ENCODE data around the gene FHOD3.

The FHOD3 gene

DNA sequence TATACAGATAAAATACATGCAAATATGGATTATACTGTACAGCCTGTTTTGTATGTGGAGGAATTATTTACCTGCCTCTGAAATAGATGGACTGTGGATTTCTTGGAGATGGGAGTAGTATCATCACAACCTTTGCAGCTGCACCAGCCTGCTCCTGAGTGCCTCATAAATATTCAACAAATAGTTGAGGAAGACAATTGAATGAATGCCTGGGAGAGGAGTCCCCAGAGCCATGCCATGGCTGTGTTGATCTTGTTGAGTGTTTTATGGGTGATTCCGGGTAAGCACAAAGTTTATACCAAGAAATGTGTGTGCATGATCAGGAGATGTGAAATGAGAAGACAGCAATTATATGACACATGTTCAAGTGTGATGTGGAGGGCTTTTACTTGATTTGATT is 225.0 kb downstream of the FHOD3 start:
- DNase-seq (ENCODE audit: low read depth), result no peak

GRCh38 chr18:36525913-36526312 is 228.4 kb downstream of the FHOD3 start:
- no peak for DNase-seq (ENCODE audit: low read depth)

DNA sequence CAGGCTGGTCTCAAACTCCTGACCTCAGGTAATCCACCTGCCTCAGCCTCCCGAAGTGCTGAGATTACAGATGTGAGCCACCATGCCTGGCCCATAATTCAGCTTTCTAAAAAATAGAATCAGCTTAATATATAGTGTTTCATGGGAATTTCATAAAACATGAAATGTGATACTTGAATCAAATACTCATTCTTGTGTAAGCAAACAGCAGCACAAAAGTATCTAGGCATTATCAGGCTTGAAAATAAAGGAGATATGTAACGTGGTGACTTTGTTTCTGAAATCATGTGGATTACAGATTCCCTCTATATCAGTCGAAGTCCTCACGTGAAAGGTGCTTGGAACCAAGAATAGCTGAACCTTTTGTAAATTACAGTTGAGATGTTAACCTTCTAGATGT is 229.1 kb downstream of the FHOD3 start:
- DNase-seq (ENCODE audit: low read depth), result no peak

DNA sequence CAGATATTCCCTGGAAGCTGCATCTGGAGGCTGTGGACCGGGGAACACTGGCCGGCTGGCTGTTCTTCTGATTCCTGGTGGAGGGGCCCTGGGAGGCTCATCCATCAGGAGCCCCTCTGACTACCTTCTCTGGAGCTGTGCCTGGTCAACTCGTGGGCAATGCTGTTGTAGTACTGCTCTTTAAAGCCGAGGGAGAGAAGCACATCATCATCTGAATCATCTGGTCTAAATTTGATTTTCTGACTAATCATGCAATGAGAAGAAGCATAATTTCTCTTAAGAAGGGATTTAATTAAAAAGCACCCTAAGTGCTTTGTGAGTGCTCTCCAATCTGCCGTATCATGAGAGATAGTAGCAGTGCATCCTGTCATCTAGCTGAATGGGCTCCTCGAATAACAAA is 229.5 kb downstream of the FHOD3 start:
- no peak for DNase-seq (ENCODE audit: low read depth)

DNA sequence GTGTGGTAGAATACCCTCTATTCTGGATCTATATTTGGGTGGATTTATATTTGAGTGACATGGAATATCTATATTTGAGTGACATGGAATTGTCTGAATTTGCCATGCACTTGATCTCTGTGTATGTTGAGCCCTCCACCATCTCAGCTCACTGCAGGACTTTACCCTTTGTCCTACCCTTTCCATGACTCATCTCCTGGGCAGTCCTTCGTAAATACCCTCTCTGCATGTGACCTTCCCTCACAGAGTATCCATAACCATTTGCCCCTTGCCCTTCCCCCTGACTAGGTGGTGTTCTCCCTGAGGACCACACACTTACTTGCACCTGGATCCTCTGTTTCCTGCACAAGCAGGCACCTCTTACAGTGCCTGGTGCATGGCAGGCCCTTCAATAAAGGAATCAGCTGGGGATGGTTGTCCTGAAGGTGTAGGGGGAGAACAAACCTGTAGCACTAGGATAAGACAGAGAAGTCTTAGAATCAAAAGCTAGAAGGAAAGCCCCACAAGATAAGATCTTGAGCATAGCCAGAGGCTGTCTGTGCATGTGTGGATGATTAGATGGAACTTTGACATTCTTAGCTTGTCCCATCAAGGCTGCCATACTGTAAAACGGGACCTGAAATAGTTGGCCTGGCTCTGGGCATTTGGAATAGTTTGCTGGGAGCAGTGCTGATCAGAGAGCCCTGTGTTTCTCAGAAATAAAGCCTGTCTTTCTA is 230.4 kb downstream of the FHOD3 start:
- no peak for DNase-seq (ENCODE audit: low read depth)

GRCh38 chr18:36529747-36530146 is 232.2 kb downstream of the FHOD3 start:
- no peak for DNase-seq (ENCODE audit: low read depth)

GRCh38 chr18:36530676-36531405 is 233.3 kb downstream of the FHOD3 start:
- no peak for DNase-seq (ENCODE audit: low read depth)

DNA sequence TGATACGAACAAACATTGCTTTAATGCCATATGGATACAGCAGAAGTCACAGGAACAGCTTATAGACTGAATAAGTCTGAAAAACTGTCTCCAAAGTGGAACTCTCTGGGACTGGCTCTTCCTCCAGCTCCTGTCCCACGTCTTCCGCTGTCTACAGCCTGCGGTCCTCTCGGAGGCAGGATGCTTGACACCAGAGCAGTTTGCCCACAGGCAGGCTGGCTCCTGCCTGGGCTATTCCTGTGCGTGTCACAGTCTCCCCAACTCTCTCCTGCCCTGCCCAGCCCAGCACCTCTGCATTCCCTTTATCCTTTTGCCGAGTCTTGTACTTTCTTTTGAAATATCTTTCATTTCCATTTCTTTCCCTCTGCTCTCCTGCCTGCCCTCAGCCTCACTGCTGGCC is 234.1 kb downstream of the FHOD3 start:
- DNase-seq (ENCODE audit: low read depth), result no peak

DNA sequence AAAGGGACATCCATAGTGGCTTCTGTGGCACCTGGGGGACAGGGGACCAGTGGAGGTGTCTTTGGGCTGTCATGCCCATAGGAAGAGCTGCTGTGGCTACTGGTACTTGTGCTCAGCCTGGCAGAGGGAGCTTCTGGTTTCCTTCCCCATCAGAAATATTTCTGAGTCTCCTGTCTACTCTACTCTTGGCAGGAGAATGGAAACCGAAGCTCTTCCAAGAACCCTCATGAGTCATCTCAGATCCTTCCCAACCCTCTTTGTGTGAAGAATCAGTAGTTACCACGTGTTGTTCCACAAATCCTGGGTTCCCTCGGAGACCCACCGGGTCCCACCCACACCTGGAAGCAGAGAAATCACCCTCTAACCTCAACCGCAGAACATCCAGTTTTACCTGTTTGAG is 234.9 kb downstream of the FHOD3 start:
- DNase-seq (ENCODE audit: low read depth), result no peak

DNA sequence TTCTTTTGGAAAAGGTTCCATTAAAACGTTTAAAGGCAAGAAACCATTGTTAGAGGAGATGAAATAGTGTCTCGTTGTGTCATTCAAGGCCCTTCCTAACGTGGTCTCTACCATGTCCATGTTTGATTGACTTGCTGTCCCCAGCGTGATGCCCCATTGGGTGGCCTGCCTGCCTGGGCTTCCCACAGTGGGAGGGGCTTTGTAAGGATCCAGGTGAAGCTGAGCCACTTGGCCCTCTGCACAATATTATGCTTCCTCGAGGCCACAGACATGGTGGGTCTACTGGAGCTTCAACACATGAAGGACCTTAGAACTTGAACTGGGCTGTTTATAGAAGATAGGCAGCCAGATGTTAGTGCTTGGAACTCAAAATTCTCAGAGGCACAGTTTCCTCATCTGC is 235.3 kb downstream of the FHOD3 start:
- DNase-seq (ENCODE audit: low read depth), result no peak

DNA sequence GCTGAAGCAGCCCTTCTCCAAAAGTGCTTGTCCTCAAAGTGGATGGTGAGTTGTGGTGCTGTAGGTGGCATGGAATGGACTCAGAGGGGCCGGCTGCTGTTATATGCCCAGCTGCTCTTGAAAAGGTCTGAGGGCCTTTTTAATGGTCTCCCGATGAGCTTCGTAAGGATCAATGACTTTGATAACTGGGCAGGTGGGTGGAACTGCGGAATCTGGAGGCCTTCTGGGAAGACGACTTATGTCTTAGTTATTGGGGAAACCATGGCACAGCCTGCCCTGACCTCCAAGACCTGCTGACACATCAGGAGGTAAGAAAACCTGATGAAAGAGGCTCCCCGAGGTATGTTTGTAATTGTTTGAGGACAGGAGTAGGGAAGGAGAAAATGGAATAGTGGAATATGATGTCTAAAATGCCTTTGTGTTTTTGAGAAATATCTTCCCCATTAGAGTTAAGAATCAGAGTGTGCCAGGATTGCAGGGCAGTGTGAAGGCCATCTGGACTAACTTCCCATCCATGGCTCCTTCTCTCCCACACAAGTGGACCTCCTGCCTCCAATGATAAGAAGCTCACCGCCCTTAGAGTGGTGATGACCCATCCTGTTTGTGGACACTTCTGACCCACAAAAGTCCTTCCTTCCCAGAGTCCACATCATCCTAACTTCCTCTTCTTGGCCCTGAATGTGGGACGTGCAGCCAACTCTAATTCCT is 236.1 kb downstream of the FHOD3 start:
- no peak for DNase-seq (ENCODE audit: low read depth)

DNA sequence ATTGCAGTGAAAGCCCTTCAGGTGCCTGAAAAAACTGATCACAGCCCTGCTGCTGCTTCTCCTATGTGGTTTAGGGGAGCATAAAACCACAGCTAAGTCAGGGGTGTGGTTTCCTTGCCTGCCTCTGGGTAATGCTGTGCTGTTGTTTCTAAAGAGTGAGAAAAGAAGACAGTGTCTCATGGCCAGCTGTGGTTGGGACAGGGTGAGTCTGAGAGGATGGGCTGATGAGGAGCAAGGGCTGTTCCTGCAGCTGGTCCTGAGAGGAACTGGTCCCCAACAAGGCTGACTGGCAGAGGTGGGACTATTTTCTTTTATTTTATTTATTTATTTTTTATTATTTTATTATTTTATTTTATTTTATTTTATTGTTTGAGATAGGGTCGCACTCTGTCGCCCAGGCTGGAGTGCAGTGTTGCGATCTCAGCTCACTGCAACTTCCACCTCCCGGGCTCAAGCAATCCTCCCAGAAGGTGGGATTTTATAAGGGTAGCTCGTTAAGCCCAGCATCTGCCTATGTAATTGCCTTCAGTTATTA is 236.7 kb downstream of the FHOD3 start:
- no peak for DNase-seq (ENCODE audit: low read depth)

- DNase-seq (ENCODE audit: low read depth), result no peak
Measured at GRCh38 chr18:36535202-36535935, 237.9 kb downstream of the FHOD3 start.

DNA sequence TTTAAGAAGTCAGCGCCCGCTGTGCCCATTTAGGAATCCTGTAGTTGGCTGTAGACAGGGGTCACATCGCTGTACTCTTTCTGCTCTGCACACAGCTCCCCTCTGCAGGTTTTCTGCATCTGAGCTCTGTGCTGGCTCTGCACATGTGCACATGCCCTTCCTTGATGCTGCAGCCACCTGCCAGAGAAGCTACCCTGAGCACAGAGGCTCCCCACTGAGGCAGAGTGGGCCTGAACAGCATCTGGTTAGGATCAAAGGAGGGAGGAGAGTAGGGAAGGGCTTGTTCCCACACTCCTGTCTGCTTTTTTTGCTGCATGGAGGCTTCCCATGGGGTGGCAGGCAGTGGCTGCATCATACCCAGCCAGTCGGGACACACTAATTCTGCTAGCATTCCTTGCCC is 238.9 kb downstream of the FHOD3 start:
- DNase-seq (ENCODE audit: low read depth), result no peak

- no peak for DNase-seq (ENCODE audit: low read depth)
Measured at GRCh38 chr18:36537289-36537688, 239.8 kb downstream of the FHOD3 start.

GRCh38 chr18:36539674-36540231 is 242.2 kb downstream of the FHOD3 start:
- DNase-seq (ENCODE audit: low read depth), result no peak

DNA sequence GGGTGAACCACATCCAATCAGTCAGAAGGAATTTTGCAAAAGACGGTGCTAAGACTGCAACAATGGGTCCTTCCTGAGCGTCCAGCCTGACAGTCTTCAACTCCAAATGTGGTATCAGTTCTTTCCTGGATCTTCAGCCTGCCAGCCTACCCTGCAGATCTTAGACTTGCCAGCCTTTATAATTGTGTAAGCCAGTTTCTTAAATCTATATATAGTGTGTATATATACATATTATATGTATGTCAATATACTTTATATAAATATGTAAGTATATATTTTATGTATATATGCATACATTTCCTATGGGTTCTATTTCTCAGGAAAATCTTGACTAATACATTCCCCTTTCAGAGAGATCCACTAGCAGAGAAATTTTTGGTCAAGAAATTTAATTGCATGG is 245.5 kb downstream of the FHOD3 start:
- DNase-seq (ENCODE audit: low read depth), result no peak

DNA sequence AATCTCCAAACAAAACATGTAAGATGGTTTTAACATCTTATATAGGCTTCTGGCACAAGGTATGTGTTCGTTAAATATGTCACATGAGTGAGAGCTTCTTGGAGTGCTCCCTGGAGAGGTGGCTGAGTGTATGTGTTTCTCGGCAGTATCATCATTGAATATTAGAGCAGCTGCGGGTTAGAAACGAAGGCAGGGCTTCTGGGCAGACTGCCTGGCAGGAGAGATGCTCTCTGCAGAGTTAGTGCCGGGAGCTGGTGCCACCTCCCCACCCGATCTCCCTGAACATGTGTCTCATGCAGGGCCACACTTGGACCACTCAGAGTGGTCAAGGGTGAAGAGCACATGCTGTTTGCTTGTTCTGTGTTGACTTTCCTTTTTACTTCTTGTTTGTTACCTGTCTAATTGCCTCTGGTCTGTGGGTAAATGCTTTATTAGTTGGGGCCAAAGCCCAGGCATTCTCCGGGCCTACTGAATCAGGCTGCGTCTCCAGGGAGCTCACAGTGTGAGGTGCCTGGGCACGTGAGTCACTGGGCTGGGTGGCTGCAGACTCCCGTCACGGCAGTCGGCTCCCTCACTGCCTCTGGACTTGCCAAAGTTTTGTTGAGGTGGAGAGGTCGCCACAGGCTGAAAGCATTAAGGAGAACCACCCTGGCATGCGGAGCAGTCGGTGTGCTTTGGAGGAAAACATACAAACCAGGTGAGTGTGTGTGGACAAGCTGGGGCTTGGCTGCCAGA is 246.6 kb downstream of the FHOD3 start:
- DNase-seq (ENCODE audit: low read depth), result no peak

- no peak for DNase-seq (ENCODE audit: low read depth)
Measured at GRCh38 chr18:36545821-36546427, 248.4 kb downstream of the FHOD3 start.

- DNase-seq (ENCODE audit: low read depth), result no peak
Measured at GRCh38 chr18:36546876-36547275, 249.4 kb downstream of the FHOD3 start.

- DNase-seq (ENCODE audit: low read depth), result no peak
Measured at GRCh38 chr18:36547544-36547943, 250.0 kb downstream of the FHOD3 start.

Data from stimulated activated CD8-positive, alpha-beta memory T cell treated with anti-CD3 and anti-CD28 coated beads, Interleukin-15, amount 100 ng/mL, for 24 hours (primary cell).